HG03097 (cell line): ENCODE results near the gene ASGR1.

Experiments used
- ATAC-seq: cut with Tn5 transposase; IDR thresholded peaks from one replicate; pipeline ENCODE4 v1.9.1; 2021; ENCODE audit not compliant: unreplicated experiment, low FRiP score

ASGR1 gene, protein sequence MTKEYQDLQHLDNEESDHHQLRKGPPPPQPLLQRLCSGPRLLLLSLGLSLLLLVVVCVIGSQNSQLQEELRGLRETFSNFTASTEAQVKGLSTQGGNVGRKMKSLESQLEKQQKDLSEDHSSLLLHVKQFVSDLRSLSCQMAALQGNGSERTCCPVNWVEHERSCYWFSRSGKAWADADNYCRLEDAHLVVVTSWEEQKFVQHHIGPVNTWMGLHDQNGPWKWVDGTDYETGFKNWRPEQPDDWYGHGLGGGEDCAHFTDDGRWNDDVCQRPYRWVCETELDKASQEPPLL

DNA sequence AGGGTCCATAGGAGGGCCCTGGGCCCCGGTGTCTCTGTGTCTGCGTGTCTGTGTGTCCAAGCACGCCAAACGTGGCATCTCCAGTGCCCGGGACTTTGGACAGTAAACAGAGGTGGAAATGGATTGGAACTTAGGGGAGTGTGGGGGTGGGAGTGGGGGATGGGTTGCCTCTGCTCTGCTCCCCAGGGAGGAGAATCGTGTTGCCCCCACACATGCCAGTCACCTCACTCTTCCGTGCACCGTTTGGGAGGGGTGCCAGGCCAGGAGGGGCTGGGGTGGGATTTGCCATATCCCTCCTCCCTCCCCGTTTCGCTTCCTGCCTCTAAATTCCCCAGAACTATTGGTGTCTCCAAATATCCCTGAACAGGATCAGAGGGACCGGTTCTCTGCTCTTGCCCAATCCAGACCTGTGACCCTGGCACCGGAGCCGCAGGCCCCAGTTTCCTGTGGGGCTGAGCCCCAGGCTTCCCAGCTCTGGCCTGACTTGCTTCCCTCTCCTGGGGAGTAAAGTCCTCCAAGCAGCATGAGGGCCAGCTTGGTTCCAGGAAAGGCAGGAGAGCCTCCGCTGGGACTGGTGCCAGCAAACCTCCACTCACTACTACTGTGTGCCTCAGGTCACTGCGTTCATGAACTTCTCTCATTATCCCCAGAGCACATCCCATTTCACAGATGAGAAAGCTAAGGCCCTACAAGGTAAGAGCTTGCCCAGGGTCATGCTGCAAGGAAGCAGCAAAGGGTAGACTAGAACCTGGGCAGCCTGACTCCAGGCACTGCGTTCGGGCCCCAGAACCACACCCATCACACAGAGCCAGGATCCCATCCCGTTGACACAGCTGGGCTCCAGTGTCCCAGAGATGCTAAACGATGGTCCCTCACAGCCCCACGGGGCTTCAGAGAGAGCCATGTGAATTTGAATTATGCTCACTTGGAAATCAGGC, at the start of gene ASGR1:
Gene ASGR1 (minus strand): TSS at position 54 of the 938 bp plus-strand sequence. CDS start 807 bp downstream, outside the sequence.
- ATAC-seq: no peak

DNA sequence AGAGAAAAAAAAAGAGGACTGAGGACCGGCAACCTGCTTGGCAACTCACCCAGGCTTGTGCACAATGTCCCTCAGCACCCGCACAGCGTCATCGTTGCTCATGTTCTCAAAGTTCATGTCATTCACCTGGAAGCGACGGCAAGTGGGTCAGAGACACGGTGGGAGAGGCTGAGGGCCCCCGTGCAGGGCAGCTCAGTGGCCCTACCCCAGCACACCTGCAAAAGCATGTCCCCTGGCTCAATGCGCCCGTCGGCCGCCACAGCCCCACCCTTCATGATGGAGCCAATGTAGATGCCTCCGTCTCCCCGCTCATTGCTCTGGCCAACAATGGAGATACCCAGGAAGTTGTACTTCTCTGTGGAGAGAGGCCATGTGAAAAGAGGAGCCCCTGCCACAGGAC, 49.8 kb upstream of the ASGR1 start:
- no peak for ATAC-seq

DNA sequence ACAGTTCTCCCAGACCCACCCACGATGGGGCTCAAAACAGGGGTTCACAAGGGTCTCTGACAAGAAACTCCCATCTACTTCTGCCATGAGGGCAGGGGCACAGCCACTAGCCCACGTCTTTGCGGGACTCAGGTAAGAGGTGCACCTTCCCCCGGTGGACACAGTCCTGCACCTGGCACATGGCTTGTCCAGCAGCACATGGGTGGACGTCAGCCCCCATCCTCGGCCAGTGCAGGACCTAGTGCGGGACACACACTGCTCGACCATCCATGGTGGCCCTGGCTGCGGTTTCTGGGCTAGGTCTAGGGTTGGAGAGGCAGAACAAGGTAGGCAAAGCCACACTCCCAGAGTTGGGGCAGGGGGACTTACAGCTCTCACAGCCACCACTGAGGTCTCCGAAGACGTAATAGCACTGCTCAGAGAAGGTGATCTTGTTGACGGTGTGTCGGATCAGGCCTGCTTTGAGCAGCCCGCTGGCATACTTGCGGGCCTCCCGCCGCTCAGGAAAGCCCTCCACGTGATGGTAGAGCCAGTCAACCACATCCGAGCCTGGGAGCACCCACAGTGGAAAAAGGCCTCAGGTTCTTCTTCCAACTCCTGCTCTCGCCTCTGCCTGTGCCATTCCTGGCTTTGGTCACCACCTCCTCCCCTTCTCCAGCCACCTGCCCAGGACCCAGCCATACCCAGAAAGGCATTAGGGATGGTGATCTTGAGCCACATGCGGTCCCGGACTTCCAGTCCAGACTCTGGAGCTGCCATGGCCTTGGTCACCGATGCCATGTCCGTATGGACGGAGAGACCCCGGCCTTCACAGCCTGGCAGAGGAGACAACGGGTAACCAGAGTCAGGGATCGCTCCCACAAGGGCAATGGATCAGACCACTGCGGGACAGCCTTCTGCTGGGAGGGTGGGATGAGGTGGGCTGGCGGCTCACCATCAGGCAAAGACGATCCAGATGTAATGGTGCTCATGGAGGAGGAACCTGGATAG, 47.8 kb upstream of the ASGR1 start:
- ATAC-seq: no peak

DNA sequence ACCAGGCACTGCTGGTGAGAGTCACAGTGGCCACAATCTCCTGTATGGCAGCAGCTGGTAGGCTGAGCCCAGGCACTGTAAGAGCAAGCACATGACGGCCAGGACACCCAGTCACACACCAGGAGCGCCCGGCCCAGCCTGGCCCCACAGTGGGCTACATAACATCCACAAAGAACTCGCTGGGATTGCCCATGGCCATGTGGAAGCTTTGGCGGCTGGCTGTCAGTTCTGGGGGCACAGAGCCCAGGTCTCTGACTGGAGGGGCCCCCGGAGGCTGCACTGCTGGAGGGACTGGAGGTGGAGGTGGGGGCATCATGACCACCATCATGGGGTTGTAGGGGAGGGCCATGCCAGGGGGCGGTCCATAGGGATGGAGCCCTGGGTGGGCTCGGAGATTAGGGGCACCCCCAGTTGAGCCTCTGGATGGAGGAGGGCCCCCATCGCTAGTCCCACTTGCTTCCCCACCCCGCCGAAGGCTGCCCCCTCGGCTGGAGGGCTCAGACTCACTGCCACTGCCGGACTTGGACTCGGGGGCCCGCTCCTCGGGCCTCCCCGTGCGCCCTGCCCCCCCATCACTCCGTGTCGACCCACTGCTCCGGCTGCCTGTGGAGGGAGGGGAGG, 46.7 kb upstream of the ASGR1 start:
- ATAC-seq: no peak

DNA sequence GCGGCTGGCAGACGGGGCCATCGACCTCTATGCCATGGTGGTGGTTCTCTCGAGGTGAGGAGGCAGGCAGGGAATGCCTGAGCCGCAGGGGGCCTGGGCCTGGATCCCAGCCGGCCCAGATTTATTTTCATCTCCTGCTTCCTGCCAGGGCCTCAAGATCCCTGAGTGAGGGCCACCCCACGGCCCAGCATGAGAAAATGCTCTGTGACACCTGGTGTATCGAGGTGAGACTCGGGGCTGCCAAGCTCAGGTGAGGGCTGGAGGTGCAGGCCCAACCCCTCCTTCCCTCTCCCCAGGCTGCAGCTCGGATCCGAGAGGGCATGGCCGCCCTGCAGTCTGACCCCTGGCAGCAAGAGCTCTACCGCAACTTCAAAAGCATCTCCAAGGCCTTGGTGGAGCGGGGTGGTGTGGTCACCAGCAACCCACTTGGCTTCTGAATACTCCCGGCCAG, 45.5 kb upstream of the ASGR1 start:
- ATAC-seq: no peak

DNA sequence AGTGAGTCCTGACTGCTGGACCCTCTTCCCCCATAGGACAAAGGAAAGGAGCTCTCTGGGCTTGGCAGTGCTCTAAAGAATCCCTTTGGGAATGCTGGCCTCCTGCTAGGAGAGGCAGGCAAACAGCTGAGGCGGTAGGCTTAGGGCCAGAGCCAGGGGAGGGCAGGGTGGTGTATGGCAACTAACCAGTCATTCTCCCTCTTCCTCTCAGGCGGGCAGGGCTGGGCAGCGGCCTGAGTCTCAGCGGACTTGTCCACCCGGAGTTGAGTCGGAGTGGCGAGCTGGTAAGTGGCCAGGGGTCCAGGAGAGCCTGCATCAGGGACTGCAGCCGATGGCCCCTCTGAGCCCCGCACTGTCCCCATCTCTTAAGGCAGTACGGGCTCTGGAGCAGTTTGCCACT, 44.9 kb upstream of the ASGR1 start:
- no peak for ATAC-seq

DNA sequence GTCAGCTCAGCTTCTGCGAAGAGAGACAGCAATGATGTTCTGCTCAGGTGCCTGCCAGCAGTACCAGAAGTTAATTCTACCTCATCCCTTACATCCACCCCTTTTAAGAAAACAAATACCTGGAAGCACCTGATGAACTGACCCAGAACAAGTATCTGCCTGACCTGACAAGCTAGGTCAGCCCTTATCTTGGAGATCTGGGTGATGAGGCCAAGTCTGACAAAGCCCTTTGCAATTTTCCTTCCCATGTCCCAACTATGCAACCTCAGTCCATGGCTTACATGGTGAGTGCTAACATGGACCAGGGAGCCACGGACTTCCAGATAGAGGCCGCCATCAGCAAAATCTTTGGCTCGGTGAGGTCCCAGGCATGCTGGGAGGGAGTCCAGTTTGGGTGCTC, 44.2 kb upstream of the ASGR1 start:
- ATAC-seq: no peak

DNA sequence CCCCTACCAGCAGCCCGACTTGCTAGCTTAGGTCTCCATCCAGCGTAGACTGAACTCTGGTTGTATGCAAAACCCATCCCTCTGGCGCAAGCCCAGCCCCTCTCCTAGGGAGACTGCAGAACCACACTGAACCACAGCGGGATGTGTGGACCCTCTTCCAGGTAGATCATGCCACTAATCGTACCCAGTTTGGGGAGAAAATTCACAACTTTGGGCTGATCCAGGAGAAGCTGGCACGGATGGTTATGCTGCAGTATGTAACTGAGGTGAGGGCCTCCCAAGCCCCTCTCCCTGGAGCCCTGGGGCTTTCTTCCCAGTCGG, 43.8 kb upstream of the ASGR1 start:
- no peak for ATAC-seq

DNA sequence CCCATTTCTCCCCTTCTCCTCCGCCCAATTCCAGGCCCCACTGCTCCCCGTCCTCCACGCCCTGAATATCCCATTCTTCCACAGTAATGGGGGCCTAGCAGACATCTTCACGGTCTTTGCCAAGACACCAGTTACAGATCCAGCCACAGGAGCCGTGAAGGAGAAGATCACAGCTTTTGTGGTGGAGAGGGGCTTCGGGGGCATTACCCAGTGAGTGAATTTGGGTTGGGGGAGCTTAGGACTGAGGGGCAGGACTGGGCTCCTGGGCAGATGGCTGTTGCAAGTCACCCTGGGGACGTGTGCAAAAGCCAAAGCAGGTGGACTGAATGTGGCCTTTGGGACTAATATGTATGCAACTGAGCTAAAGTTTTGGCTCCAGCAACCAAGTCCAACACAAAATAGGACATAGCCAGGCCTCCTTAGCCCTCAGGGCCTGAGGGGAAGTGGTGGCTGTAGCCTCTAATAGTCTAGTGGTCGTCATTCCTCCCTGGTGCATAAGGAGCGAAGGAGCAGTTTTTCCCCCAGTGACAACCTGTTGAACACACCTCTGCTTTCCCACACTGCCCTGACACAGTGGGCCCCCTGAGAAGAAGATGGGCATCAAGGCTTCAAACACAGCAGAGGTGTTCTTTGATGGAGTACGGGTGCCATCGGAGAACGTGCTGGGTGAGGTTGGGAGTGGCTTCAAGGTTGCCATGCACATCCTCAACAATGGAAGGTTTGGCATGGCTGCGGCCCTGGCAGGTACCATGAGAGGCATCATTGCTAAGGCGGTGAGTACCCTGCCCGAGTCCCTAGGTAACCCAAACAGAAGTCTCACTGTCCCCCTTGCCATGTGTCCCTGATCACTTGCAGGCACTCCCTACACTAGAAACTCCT, 43.2 kb upstream of the ASGR1 start:
- ATAC-seq: no peak

DNA sequence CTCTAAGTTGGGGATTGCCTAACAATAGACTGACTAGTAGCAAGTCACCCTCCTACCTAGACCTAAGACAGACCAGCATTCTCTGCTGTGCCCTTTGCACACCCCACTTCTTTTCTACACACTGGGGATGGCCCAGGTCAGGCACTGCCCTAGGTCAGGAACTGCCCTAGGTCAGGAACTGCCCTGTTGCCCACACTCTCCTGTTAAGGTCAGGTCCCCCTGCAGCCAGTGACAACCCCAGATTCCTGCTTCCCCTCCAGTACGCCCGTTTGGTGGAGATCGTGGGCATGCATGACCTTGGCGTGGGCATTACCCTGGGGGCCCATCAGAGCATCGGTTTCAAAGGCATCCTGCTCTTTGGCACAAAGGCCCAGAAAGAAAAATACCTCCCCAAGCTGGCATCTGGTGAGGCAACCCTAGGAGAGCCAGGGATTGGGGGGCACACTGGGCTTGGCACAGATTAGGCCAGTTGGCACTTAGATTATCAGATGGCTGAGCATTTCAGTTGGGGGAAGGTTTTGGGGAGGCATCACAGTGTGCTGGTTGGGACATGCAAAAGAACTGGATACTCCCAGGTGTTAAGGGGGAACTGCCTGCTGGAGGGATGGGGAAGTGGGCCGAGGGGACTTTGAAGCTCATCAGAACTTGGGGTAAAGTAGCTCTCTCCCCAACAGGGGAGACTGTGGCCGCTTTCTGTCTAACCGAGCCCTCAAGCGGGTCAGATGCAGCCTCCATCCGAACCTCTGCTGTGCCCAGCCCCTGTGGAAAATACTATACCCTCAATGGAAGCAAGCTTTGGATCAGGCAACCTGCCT, 42.3 kb upstream of the ASGR1 start:
- no peak for ATAC-seq

DNA sequence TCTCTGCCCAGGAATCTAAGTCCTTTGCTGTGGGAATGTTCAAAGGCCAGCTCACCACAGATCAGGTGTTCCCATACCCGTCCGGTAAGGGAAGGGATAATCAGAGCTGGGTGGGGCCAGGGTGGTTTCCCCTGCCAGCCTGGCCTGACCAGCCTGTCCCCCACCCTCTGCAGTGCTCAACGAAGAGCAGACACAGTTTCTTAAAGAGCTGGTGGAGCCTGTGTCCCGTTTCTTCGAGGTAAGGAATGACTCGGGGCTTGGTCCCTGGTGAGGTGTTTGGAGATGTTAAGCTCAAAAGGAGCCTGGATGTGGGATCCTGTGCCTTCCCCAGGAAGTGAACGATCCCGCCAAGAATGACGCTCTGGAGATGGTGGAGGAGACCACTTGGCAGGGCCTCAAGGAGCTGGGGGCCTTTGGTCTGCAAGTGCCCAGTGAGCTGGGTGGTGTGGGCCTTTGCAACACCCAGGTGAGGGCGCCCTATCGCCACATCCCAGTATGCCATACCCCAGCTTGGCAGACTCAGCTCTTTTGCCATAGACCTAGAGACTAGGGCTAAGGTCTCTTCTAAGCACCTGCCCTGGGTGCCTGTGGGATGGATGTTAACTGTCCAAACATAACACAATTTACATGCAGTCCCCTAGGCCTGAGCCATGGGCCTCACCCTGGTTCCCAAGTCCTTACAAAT, 41.6 kb upstream of the ASGR1 start:
- no peak for ATAC-seq

DNA sequence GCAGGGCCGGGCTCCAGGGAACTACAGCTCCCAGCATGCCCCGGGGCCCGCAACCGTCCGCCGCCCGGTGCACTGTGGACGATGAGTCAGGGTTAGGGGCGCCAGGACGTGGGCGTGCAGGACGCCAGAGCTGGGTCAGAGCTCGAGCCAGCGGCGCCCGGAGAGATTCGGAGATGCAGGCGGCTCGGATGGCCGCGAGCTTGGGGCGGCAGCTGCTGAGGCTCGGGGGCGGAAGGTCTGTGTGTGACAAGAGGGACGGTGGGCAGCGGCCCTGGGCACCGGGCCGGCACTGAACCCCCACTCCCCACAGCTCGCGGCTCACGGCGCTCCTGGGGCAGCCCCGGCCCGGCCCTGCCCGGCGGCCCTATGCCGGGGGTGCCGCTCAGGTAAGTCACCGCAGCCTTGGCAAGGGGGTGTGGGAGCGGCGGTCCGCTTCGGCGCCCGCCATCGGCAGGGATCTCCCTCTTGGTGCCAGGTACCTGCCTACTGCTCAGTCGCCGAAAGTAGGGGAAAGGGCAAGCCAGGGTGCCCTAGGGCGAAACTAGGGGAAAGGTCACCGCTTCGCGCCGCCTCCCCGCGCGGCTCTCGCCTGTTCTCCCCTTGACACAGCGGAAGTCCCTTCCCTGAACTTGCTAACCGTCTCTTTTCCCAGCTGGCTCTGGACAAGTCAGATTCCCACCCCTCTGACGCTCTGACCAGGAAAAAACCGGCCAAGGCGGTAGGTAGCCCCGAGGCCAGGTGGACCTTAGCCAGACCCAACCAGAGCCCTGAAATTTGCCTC, 40.8 kb upstream of the ASGR1 start, which contains the start of the genes ACADVL and DLG4:
Gene ACADVL (plus strand): TSS at position 127 of the 781 bp plus-strand sequence. CDS start 47 bp downstream, at position 174.
Gene DLG4 (minus strand): TSS at position 25 of the 781 bp plus-strand sequence.
- ATAC-seq: peak; percentile 32

DNA sequence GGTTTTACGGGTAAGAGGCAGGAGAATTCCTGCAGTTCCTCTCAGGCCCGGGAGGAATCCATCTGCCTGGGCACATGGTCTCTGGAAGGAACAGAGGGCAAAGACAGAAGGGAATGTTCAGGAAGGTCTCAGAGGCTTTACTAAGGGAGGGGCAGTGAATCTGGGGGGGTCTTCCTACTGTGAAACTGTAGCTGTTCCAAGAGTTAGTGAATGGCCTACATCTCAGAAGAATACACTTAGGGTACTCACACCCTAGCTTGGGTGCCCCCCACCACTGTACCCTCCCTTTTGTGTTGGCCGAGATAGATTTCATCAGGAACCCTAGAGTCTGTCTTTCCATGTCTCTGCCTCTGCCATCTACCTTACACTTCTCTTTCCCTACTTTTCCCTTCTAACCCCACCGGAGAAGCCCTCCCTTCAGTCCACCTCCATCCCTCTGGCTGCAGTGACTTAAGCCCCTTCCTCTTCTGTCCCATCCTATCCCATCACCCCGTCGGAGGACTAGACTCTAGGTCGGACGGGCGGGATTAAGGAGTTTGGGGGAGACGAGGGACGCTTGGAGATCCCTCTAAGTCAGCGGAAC, 40.1 kb upstream of the ASGR1 start:
- ATAC-seq: no peak

DNA sequence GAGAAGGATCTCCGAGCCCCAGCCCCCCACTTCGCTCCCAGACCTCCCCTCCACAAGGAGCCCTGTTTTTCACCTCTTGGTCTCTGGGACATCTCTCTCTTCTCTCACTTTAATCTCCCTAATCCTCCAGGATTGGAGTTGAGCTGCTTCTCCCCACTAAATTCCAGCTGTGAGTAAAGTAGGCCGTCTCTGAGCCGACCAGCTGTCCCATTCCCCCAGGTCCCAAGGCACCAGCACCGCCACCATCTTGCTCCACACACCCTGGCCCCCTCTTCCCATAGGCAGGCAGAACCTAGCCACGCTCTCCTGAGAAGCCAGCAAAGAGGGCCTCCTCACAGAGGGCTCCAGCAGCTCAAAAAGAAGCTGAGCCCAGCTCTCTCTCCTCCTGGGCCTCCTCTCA, 39.6 kb upstream of the ASGR1 start:
- ATAC-seq: no peak

DNA sequence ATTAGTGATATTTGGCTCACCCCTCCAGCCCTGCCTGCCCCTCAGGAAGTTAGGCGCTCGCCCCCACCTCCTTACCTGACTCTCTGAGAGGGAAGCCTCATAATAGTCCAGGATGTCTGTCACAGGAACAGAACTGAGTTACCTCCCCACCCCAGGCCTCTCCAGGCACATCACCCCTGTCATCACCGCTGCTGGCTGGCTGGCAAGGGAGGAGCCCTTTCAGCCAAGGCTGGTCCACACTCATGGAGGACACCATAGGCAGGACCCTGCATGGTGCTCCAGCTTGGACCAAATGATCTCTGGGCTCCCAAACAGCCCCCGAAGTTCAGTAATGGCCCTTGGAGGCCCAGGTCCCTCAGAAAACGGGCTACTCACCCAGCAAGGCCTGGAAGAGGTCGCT, 39.0 kb upstream of the ASGR1 start:
- ATAC-seq: no peak

DNA sequence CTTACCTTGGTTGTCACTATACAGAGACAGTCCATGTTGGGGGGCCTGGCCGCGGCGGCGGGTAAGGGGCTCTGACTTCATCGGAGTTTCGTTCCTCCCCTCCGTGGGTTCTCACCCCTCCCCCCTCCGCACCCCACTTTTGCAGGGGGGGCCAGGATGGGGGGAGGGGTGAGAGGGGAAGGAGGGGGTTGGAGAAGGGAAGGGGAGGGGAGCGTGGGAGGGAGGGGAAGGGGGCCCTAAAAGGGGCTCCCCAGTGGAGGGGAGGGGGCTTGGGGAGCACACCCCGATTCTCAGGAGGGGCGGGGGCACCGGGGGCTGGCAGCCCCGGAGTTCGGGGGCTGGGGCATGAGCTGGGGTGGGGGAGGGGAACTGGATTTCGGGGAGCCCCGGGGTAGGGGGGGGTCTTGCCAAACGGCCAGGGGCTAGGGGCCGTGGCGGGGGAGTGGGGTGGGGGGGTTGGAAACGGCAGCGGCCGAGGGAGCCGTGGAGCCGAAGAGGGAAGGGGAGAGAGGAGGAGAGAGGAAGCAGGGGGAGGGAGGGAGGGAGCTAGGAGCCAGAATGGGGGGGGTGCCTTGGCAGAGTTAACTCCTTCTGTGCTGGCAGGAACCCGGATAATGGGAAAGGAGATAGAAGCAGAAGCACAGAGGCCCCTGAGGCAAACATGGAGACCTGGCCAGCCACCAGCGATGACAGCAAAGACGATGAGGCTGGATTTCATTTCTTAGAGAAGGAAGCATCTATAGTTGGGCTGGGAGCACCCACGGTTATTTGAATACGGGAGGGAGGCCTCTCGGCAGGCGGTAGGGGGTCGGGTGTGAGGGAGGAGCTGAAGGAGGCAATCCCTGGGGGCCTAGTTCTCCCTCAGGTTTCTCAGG, 38.2 kb upstream of the ASGR1 start:
- ATAC-seq: no peak
